Lung microvascular endothelial cell (primary cell): Measurements from ENCODE around the gene GGT5. TPM values are rescaled to one million over a fixed set of nuclear protein-coding genes. Genes with fewer than 3 reads are reported as not detected.

ENCODE experiments used
- total RNA-seq: library from RNA; depleted of rRNA; stranded (reverse); fragments of >200 nt; gene quantifications from 2 replicates; pipeline ENCODE4 v1.2.1, GENCODE V29; 2014

GGT5 gene
- total RNA-seq, 1 donor from 2014 or later, result 1.8 TPM

Other genes with a start within 250 kb of the GGT5 start
- gene GSTT4, start 239.6 kb downstream of the GGT5 start, total RNA-seq, result not detected in 2 replicates
- gene CABIN1, start 233.8 kb downstream of the GGT5 start, total RNA-seq, result 16.1 and 22.6 TPM in 2 replicates
- gene SUSD2, start 63.6 kb downstream of the GGT5 start, total RNA-seq, result 0.20 and 0.22 TPM in 2 replicates
- 39.7 and 74.0 TPM in 2 replicates for gene SPECC1L, start 25.7 kb upstream of the GGT5 start, total RNA-seq
- 3.8 and 7.0 TPM in 2 replicates for gene ADORA2A, start 182.5 kb upstream of the GGT5 start, total RNA-seq